Activated T-cell treated with anti-CD3 and anti-CD28 coated beads, Interleukin-2, amount 50 U/mL, for 48 hours (primary cell): Measurements from ENCODE around the gene SYK.

Experiments used
- DNase-seq, 2 experiments: peaks; one replicate each; pipeline ENCODE4 v3.0.0-alpha.2; 2020

The SYK gene

GRCh38 chr9:90826326-90827020 lies 24.9 kb downstream of the SYK start:
- no peak for DNase-seq

DNA sequence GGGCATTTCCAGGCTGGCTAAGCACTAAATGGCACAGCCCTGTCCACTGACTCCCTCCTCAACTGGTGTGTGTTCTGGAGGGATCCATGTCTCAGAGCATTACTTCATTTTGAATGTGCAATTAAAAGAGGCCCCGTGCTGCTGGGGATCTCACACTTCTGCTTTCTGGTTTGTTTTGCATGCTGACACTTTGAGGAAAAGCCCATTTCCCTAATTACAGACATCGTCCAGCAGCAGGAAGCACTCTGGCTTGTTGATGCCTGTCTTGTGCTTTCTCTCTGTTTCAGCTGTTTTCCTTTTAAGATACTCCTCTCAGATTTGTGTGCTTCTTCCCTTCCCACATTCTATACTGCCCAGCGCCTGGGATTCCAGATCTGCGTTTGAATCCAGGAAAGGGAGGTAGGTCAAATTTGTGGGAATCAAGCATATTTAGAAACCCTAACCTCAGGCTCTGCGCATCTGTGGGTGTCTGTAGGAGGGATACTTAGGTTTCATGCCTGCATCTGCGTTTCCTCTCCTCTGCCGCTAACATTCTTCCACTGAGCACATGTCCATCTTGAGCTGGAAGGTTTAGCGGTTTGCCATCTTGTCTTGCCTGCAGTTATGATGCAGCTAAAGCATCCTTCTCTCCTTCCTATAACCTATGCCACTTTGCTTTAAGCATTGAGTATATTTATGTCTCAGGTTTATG lies 25.7 kb downstream of the SYK start:
- no peak for DNase-seq

DNA sequence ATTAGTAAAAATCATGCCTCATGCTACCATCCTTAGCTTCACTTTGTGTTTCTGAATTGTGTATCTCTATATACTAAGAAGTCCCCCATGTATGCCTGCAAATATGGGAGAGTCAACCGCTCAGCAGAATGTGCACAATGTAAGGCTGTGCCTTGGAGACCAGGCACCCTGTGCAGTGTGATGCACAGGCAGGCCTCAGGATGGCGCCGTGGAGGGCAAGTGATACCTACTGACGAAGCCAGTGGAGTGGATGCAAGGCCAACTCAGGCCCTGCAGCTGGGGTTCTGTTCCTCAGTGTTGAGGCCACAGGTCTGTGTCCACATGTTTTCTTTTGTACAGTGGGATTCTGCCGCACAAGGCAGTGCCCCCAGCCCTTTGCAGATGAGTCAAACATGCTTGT lies 28.4 kb downstream of the SYK start:
- no peak for DNase-seq

GRCh38 chr9:90830977-90831376 lies 29.4 kb downstream of the SYK start:
- no peak for DNase-seq

DNA sequence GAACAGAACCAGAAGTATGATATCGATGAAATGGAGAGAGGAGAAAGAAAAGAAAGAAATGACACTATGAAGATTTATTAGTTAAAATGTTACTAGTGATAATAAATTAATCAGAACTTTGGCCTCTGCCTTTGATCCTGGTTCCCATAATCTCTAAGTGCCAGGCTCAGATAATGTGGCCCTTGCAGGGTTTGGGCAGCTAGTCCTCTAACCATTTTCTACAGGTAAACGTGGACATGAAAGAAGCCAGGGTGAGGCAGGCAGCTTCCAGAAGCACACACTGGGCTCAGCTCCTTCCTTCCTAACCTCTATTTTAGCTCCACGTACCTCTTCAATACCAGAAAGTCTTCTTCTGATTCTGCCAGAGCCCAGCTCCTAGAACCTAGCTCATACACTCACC lies 30.6 kb downstream of the SYK start:
- DNase-seq, result no peak

GRCh38 chr9:90834828-90835595 lies 33.4 kb downstream of the SYK start:
- no peak for DNase-seq

GRCh38 chr9:90836411-90837080 lies 34.9 kb downstream of the SYK start:
- DNase-seq, result no peak

DNA sequence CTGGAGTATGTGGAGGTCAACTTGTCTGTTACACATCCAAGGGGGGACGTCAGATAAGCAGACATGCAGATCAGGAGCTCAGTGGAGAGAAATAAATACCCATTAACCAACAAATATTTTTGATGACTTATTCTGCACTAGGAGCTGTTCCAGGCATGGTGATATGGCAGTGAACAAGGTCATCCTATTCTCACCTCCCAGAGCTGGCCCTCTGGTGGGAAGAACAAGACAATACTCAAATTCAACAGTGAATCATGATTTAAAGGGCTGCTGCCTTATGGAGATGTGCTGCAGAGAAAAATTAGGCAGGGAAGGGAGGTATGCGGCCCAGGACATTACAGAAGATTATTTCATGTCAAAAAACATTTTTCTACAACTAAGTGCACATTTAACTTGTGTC lies 36.5 kb downstream of the SYK start:
- DNase-seq, result no peak

DNA sequence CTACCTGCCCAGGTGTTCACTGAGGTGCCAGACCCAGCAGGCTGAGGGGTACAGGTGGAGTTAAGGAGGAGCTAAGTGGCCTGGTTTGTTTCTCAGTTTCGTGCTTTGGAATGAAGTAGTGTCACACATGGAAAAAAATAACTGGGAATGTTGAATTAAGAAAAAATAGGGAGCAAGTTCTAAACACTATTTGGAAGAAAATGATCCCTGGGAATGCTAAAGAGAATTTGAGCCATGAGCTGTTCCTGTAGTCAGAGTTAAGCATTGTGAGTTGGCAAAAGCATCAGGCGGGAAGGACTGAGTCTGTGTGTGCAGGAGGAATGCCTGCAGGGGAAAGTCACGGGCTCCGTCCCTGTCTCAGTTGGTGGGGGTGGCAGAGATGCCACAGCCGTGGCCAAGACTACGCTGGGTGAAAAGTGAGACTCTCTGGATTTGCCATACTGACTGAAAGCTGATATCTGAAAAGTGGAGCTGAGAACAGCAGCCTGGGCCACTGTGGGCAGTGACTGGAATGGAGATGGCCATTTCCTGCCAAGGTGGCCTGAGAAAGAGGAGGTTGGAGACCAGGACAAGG lies 37.0 kb downstream of the SYK start:
- DNase-seq, result no peak

GRCh38 chr9:90839183-90839728 lies 37.6 kb downstream of the SYK start:
- DNase-seq, result no peak

GRCh38 chr9:90840696-90841095 lies 39.1 kb downstream of the SYK start:
- no peak for DNase-seq

GRCh38 chr9:90841213-90841612 lies 39.6 kb downstream of the SYK start:
- DNase-seq, result no peak

DNA sequence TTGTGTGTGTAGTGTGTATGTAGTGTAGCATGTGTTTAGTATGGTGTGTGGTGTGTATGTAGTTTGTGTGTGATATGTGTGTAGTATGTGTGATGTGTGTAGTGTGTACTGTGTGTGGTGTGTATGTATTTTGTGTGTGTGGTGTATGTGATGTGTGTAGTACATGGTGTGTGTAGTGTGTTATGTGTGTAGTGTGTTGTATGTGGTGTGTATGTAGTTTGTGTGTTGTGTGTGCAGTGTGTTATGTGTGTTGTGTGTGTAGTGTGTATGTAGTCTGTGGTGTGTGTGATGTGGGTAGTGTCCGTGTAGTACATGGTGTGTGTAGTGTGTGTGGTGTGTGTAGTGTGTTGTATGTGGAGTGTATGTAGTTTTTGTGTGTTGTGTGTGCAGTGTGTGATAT lies 40.0 kb downstream of the SYK start:
- no peak for DNase-seq

- DNase-seq, result no peak
Measured at GRCh38 chr9:90842176-90842777, 40.7 kb downstream of the SYK start.

- DNase-seq, result no peak
Measured at GRCh38 chr9:90842996-90843395, 41.4 kb downstream of the SYK start.

GRCh38 chr9:90843525-90843924 lies 41.9 kb downstream of the SYK start:
- DNase-seq, result no peak

GRCh38 chr9:90844326-90844725 lies 42.7 kb downstream of the SYK start:
- DNase-seq, result no peak

DNA sequence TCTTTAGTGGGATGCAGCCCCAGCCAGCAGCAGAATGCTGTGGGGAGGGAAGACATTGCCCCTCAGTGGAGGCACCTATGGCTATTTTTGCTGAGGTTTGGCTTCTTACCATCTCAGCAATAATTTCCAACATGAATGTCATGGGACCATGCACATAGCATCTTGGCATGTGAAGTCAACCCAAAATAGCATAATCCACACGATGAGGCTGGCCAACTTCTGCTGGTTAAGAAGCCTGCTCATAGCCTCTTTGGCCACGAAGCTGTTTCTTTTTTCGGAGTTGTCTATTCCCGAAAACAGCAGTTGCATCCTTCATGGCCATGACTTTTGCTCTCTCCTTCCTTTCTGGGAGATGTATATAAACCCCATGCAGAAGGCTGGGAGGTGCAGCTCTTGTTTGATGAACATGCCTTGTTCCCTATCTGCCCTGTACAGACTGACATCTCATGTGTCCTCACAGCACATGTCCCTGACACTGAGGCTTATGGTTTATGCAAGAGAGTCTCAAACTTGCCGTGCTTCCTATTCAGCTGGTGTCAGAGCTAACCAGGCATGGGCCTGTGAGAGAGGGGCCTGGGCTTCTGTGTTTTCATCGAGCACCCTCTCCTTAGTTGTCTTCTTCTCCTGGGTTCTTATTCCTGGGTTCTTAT lies 45.3 kb downstream of the SYK start:
- DNase-seq, result no peak

DNA sequence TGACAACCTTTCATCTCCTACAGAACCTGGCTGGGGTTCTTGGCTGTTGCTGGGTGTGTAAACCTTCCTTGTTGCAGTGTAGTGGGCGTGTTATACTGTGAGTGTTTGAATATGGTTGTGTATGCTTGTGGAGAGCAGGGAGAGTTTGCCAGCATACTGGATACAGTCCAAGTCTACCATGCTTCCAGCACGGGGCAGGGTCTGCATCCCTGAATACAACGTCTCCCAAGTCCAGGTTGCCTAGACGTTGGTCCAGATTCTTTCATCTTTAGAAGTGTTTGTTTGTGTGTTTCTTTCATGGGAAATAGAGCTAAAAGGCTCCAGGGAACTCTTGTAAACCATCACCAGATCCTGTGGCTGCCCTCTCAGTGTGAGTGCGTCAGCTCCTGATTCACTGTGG lies 46.4 kb downstream of the SYK start:
- DNase-seq, result no peak

DNA sequence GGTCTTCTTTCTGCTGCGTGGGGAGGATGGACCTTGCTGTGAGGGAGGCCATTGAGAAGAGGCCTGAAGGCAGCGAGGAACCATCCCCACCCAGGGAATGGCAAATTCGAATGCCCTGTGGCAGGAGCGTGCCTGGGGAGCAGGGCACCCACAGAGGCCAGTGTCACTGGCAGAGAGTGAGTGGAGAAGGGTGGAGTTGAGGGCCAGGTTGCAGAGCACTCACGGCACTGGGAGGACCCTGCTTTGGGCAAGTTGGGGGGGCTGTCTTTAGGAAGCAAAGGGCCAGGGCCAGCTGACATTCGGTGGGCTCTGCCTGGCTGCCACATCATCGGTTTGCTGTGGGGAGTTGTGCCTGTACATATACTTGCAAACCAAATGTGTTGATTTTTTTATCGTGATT lies 47.2 kb downstream of the SYK start:
- no peak for DNase-seq

- no peak for DNase-seq
Measured at GRCh38 chr9:90851444-90851843, 49.8 kb downstream of the SYK start.

DNA sequence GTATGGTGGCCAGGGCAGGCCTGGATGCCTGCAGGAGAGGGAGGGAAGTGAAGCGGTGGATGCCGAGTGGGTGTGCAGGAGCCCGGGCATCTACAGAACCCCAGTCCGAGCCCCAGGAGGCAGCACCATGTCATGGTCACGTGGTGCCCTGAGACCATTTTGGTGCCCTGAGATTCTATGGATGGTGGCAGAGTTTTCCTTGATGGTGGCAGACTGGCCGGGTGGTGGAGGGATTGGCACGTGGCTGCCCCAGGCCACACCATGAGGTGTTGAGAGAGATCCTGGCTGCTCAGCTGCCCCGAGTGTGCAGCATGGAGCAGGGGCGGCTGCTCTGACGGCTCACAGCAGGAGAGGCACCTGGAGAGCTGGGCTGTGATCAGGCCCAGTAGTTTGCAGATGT lies 52.3 kb downstream of the SYK start:
- DNase-seq, result no peak
